Gastrocnemius medialis (tissue), 4 donors: ENCODE data around the gene PAK6. TPM values are rescaled to one million over a fixed set of nuclear protein-coding genes. Genes with fewer than 3 reads are reported as not detected.

Experiments
- ATAC-seq, 2 donors: fragments of 150-250 bp; one replicate each; pipeline ENCODE4 v1.9.1; 2016
- DNase-seq, 2 donors: peaks; one replicate each; pipeline ENCODE4 v3.0.0-alpha.2; 2019
- H3K27ac ChIP-seq, 4 donors: fragments of 200-600 bp; sonication (generic); 1 replicate in 1 of 4; 2 replicates in 3 of 4; pipeline ENCODE4 v1.5.1; 2016 to 2018; ENCODE audit warnings: mild to moderate bottlenecking in 2 of 4, moderate library complexity in 1 of 4
- H3K27me3 ChIP-seq, 3 donors: fragments of 200-600 bp; sonication (generic) in 2 of 3; 1 replicate in 1 of 3; 2 replicates in 2 of 3; pipeline versions ENCODE4 v1.5.1 to v1.6.0; 2016 to 2019; ENCODE audit warnings: mild to moderate bottlenecking in 1 of 3, moderate library complexity in 1 of 3
- H3K36me3 ChIP-seq, 2 donors: fragments of 200-600 bp; sonication (generic) in 1 of 2; one replicate each; pipeline ENCODE4 v1.5.1; 2017 to 2018
- H3K4me1 ChIP-seq, 2 donors: fragments of 200-600 bp; sonication (generic) in 1 of 2; one replicate each; pipeline ENCODE4 v1.5.1; 2016 to 2017; ENCODE audit warnings: mild to moderate bottlenecking in 2 of 2
- H3K4me3 ChIP-seq, 4 donors: fragments of 200-600 bp; sonication (generic) in 3 of 4; 1 replicate in 1 of 4; 2 replicates in 3 of 4; pipeline ENCODE4 v1.5.1; 2016 to 2019; ENCODE audit warnings: mild to moderate bottlenecking in 2 of 4
- H3K9me3 ChIP-seq, 3 donors: fragments of 200-600 bp; sonication (generic) in 2 of 3; 1 replicate in 1 of 3; 2 replicates in 2 of 3; pipeline ENCODE4 v1.5.1; 2016 to 2019
- CTCF ChIP-seq, 5 experiments: fragments of 450-650 bp in 3 of 5; fragments of 200-600 bp in 2 of 5; sonication (generic) in 2 of 5; IDR thresholded peaks in 4 of 5; conservative IDR thresholded peaks in 1 of 5; 1 replicate in 4 of 5; 2 replicates in 1 of 5; pipeline ENCODE4 v1.5.1; 2016 to 2019; ENCODE audit warnings: antibody characterized with exemption in 5 of 5, mild to moderate bottlenecking in 3 of 5, moderate library complexity in 3 of 5
- POLR2A ChIP-seq, 2 donors: fragments of 450-650 bp; IDR thresholded peaks; one replicate each; pipeline ENCODE4 v1.6.1; 2017; ENCODE audit warnings: antibody characterized with exemption in 2 of 2, mild to moderate bottlenecking in 2 of 2, moderate library complexity in 2 of 2
- in situ Hi-C, 4 donors: fragments of 200-750 bp; cut with MboI; loops; one replicate each; pipeline versions ENCODE4 v1.15.0 to v1.8.0; 2017; ENCODE audit warnings: low sequenced_read_pairs in 4 of 4
- intact Hi-C: fragments of 100-400 bp; cut with DNase I; formaldehyde crosslinking; loops from one replicate; pipeline ENCODE4 v1.15.1; 2023; ENCODE audit warnings: low total_unique reads
- total RNA-seq, 4 donors: library from RNA; depleted of rRNA; stranded (reverse); fragments of >200 nt; gene quantifications; one replicate each; pipeline versions ENCODE4 v1.1.0 to v1.2.3, GENCODE V29; 2016

PAK6 gene
- total RNA-seq, 4 donors from 2014 or later, result 1.4 to 2.2 (median 1.5) TPM; not detected in 1

GRCh38 chr15:40310993-40311392 lies 72.1 kb downstream of the PAK6 start:
- no peak for TF ChIP-seq CTCF (IDR thresholded peaks at IDR 0.05 in 4 of 5, conservative IDR thresholded peaks at IDR 0.05 in 1 of 5)
- no peak for TF ChIP-seq POLR2A (IDR thresholded peaks at IDR 0.05)
- in situ Hi-C loops, result loop anchor here in 2 of 4 donors (10.0 kb wide), 1 partner anchor 114 kb away; no protein-coding TSS in a partner anchor
- H3K9me3 ChIP-seq, result no peaks in the 10 kb centered on the region
- intact Hi-C loops, result loop anchor here (1.0 kb wide), 1 partner anchor 32 kb away; no protein-coding TSS in a partner anchor
- no peak overlapping the region for H3K27ac ChIP-seq
- no peak overlapping the region for H3K4me3 ChIP-seq
- H3K36me3 ChIP-seq, result no peaks in the 10 kb centered on the region
- H3K27me3 ChIP-seq, result no peaks in the 10 kb centered on the region
- ATAC-seq (no peak), DNase-seq (no peak)
- peaks cover 0 to 8% of the 10 kb centered on the region in 2 donors for H3K4me1 ChIP-seq

DNA sequence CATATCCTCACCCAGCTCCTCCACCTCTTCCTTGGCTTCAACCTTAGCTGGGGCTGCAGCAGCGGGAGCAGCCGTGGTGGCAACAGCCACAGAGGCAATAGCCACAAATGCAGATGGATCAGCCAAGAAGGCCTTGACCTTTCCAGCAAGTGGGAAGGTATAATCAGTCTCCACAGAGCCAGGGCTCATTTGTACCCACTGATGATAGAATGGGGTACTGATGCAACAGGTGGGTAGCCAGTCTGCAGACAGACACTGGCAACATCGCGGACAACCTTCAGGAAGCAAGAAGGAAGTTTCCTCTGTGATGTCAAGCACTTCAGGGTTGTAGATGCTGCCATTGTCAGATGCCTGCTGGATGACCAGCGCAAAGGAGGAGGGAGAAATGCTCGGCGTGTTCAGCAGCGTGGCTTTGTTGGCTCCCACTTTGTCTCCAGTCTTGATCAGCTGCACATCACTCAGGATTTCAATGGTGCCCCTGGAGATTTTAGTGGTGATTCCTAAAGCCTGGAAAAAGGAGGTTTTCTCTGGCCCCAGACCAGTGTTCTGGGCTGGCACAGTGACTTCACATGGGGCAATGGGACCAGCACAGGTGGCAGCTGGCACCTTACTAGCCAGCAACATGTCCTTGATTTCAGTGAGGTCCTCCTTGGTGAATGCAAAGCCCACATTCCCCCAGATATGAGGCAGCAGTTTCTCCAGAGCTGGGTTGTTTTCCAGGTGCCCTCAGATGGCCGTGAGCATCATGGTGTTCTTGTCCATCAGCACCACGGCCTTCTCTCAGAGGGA lies 73.7 kb downstream of the PAK6 start:
- Histone ChIP-seq H3K27me3 (no peaks in the 10 kb centered on the region), H3K36me3 (no peaks in the 10 kb centered on the region), H3K4me3 (no peak overlapping the region), H3K27ac (no peak overlapping the region), H3K9me3 (no peaks in the 10 kb centered on the region), H3K4me1 (peaks cover 0 to 8% of the 10 kb centered on the region in 2 donors)
- DNase-seq, result no peak
- TF ChIP-seq CTCF (IDR thresholded peaks at IDR 0.05 in 4 of 5, conservative IDR thresholded peaks at IDR 0.05 in 1 of 5) (no peak), POLR2A (IDR thresholded peaks at IDR 0.05) (no peak)
- ATAC-seq, result no peak
- intact Hi-C loops, result no loop called here
- in situ Hi-C loops, result loop anchor here in 2 of 4 donors (10.0 kb wide), 1 partner anchor 112 kb away; no protein-coding TSS in a partner anchor

DNA sequence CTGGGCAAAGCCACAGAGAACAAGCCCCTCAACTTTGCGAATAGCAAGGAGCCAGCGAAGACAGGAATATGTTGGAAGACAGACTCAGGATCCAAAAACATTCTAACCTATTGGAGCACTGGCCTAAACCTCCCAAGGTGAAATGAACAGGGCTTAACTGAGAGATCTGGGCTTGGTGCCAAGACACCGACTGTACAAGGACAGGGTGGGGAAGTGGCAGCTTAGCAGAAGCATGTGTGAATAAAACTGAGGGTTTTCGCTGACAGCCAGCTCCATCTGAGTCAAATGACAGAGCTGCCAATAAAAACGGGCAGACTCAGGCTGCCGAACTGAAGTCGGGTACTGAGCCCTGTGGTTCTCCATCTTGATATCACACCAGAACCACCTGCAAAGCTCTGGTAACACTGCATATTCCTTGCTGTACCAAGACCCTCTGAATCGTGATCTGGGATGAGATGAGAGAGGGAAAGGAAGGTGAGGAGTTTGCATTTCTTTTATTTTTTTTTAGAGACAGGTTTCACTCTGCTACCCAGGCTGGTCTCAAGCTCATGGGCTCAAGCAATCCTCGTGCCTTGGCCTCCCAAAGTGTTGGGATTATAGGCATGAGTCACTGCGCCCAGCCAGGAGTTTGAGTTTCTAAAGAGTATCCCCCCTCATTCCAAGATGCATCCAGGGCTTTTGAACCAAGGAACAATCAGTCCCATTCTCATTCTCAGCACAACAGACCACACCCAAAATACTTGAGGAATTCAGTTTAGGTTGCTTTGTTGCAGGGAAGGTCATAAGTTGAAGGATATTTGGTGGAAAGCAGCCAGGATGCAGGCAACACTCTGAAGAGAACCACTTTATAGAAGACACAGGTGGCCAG lies 74.9 kb downstream of the PAK6 start:
- ATAC-seq (peak; percentile 49 to 70), DNase-seq (peak in 1 of 2 donors; percentile 45)
- H3K27ac ChIP-seq, result no peak overlapping the region
- peaks cover 0 to 8% of the 10 kb centered on the region in 2 donors for H3K4me1 ChIP-seq
- TF ChIP-seq POLR2A (IDR thresholded peaks at IDR 0.05) (no peak), CTCF (IDR thresholded peaks at IDR 0.05 in 4 of 5, conservative IDR thresholded peaks at IDR 0.05 in 1 of 5) (no peak)
- no peak overlapping the region for H3K4me3 ChIP-seq
- intact Hi-C loops (no loop called here), in situ Hi-C loops (loop anchor here in 2 of 4 donors (10.0 kb wide), 1 partner anchor 111 kb away; no protein-coding TSS in a partner anchor)
- H3K27me3 ChIP-seq, result no peaks in the 10 kb centered on the region
- no peaks in the 10 kb centered on the region for H3K36me3 ChIP-seq
- H3K9me3 ChIP-seq, result no peaks in the 10 kb centered on the region

- DNase-seq, result no peak
- Histone ChIP-seq H3K27me3 (no peaks in the 10 kb centered on the region), H3K27ac (no peak overlapping the region), H3K4me1 (peaks cover 0 to 8% of the 10 kb centered on the region in 2 donors), H3K4me3 (no peak overlapping the region), H3K9me3 (no peaks in the 10 kb centered on the region), H3K36me3 (no peaks in the 10 kb centered on the region)
- in situ Hi-C loops (loop anchor here in 2 of 4 donors (10.0 kb wide), 1 partner anchor 110 kb away; no protein-coding TSS in a partner anchor), intact Hi-C loops (no loop called here)
- no peak for TF ChIP-seq POLR2A (IDR thresholded peaks at IDR 0.05)
- no peak for TF ChIP-seq CTCF (IDR thresholded peaks at IDR 0.05 in 4 of 5, conservative IDR thresholded peaks at IDR 0.05 in 1 of 5)
- ATAC-seq, result no peak
Measured at GRCh38 chr15:40314723-40315276, 75.9 kb downstream of the PAK6 start.
